AG09309 (cell line): ENCODE data around the gene REG3G.
"Not testable (repeated sequence)": the region's sequence is repeated elsewhere in the genome, so short reads cannot be mapped to it uniquely, and the experiment has no call there.

Source experiments
- DNase-seq: peaks from one replicate; pipeline ENCODE4 v3.0.0-alpha.2; 2010; ENCODE audit warnings: low read depth
- H3K4me3 ChIP-seq: 2 replicates; pipeline ENCODE4 v1.5.1; 2011; ENCODE audit warnings: mild to moderate bottlenecking, low read depth, low read length, moderate library complexity; ENCODE audit not compliant: control insufficient read depth
- TF ChIP-seq, protein P1 (sequence below): IDR thresholded peaks from 2 replicates; pipeline ENCODE4 v1.5.1; 2011; ENCODE audit warnings: mild to moderate bottlenecking, low read depth, low read length, inconsistent platforms; ENCODE audit not compliant: insufficient read depth, control insufficient read depth; ENCODE audit errors: missing control alignments

Gene REG3G

GRCh38 chr2:79009388-79009787 lies 16.1 kb upstream of the REG3G start:
- DNase-seq = no peak
- no peak overlapping the region for H3K4me3 ChIP-seq
- TF ChIP-seq, protein P1, sequence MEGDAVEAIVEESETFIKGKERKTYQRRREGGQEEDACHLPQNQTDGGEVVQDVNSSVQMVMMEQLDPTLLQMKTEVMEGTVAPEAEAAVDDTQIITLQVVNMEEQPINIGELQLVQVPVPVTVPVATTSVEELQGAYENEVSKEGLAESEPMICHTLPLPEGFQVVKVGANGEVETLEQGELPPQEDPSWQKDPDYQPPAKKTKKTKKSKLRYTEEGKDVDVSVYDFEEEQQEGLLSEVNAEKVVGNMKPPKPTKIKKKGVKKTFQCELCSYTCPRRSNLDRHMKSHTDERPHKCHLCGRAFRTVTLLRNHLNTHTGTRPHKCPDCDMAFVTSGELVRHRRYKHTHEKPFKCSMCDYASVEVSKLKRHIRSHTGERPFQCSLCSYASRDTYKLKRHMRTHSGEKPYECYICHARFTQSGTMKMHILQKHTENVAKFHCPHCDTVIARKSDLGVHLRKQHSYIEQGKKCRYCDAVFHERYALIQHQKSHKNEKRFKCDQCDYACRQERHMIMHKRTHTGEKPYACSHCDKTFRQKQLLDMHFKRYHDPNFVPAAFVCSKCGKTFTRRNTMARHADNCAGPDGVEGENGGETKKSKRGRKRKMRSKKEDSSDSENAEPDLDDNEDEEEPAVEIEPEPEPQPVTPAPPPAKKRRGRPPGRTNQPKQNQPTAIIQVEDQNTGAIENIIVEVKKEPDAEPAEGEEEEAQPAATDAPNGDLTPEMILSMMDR = no peak

GRCh38 chr2:79011496-79011895 lies 14.0 kb upstream of the REG3G start:
- TF ChIP-seq, protein P1 = no peak
- no peak overlapping the region for H3K4me3 ChIP-seq
- DNase-seq = no peak

DNA sequence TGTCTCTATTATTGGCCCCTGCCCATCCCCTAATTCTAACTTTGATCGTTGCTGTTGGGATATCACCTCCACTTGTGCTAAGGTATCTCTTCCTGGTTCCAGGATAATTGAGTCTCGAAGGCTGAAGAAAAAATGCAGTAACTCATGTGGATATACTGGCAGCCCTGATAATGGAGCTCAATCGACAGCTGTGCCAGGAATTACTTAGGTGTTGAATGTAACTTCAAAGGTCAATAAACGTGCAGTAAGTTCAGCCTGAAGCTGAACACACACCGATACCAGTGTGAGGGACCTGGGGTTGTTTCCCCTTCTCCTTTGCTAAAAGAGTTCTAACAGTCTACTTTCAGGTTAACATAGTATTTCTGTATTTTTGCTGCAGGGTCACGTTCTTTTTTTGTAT lies 11.9 kb upstream of the REG3G start:
- no peak for DNase-seq
- H3K4me3 ChIP-seq = no peak overlapping the region
- TF ChIP-seq, protein P1 = no peak

GRCh38 chr2:79016342-79016741 lies 9.2 kb upstream of the REG3G start:
- TF ChIP-seq, protein P1 = no peak
- no peak overlapping the region for H3K4me3 ChIP-seq
- no peak for DNase-seq

GRCh38 chr2:79026061-79026460 lies 559 bp downstream of the REG3G start:
- TF ChIP-seq, protein P1 = no peak
- no peak overlapping the region for H3K4me3 ChIP-seq
- no peak for DNase-seq

- no peak for DNase-seq
- no peak overlapping the region for H3K4me3 ChIP-seq
- TF ChIP-seq, protein P1 = no peak
Observed at GRCh38 chr2:79039944-79040343, 14.4 kb downstream of the REG3G start.

DNA sequence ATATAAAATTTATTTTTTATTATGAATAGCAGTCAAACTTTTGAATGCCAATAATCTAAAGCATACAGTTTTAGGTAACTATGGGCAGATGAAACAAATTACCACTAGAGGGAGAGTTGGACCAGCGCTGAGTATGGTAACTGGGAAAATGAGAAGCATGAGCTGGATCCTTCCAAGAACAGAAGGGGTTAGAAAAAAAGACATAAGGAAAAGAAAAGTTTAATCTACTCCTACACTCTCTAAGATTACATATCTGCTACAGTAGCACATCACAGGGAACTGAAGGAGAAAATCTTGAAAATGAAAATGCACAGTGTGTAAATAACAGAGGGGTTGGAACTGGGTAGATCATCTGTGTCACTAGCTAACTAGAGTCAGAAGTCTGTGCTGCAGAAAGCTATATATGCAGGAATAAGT lies 15.5 kb downstream of the REG3G start:
- TF ChIP-seq, protein P1 = no peak
- no peak overlapping the region for H3K4me3 ChIP-seq
- DNase-seq = no peak

- not testable (repeated sequence) for H3K4me3 ChIP-seq, DNase-seq
Observed at GRCh38 chr2:79053486-79053885, 28.0 kb downstream of the REG3G start.

DNA sequence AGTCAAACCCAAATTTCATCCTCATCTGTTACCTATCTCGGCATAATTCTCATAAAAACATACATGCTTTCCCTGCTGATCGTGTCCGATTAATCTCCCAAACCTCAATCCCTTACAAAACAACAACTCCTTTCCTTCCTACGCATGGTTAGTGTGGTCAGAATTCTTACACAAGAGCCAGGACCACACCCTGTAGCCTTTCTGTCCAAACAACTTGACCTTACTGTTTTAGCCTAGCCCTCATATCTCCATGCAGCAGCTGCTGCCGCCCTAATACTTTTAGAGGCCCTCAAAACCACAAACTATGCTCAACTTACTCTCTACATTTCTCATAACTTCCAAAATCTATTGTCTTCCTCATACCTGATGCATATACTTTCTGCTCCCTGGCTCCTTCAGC lies 29.3 kb downstream of the REG3G start:
- H3K4me3 ChIP-seq, DNase-seq: not testable (repeated sequence)
